ENCODE results near the gene TMEM132D.

DNA sequence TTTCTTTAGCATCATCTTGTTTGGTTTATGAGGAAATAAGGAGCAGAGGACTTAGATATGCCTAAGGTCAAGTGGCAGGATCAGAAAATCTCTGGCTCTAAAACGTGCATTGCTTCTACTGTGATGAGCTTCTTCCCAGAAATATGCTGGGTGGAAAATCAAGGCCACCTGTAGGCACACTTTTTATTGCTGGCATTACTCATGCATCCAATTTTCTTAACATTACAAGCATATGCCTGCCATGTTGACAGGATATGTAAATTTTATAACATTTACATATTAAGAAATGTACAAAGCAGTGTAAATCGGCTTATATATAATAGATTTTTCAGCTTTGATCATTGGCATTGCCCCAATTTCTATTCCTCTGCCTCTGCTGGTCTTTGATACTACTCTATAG is 409.6 kb downstream of the TMEM132D start:
- TF ChIP-seq, protein P1, sequence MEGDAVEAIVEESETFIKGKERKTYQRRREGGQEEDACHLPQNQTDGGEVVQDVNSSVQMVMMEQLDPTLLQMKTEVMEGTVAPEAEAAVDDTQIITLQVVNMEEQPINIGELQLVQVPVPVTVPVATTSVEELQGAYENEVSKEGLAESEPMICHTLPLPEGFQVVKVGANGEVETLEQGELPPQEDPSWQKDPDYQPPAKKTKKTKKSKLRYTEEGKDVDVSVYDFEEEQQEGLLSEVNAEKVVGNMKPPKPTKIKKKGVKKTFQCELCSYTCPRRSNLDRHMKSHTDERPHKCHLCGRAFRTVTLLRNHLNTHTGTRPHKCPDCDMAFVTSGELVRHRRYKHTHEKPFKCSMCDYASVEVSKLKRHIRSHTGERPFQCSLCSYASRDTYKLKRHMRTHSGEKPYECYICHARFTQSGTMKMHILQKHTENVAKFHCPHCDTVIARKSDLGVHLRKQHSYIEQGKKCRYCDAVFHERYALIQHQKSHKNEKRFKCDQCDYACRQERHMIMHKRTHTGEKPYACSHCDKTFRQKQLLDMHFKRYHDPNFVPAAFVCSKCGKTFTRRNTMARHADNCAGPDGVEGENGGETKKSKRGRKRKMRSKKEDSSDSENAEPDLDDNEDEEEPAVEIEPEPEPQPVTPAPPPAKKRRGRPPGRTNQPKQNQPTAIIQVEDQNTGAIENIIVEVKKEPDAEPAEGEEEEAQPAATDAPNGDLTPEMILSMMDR (IDR thresholded peaks at IDR 0.05; ENCODE audit: insufficient read depth, low read length, poor library complexity, severe bottlenecking) = no peak
- TF ChIP-seq EZH2phosphoT487 (conservative IDR thresholded peaks at IDR 0.05; ENCODE audit: low read length) = no peak

Data from SU-DHL-6 (cell line).